Measurements from ENCODE around the gene B3GAT3. TPM values are rescaled to one million over a fixed set of nuclear protein-coding genes. Genes with fewer than 3 reads are reported as not detected.
"Not testable (repeated sequence)": the region's sequence is repeated elsewhere in the genome, so short reads cannot be mapped to it uniquely, and the experiment has no call there.

B3GAT3 gene
- total RNA-seq, 2 experiments from 2014 or later: 58.9 to 67.1 TPM

DNA sequence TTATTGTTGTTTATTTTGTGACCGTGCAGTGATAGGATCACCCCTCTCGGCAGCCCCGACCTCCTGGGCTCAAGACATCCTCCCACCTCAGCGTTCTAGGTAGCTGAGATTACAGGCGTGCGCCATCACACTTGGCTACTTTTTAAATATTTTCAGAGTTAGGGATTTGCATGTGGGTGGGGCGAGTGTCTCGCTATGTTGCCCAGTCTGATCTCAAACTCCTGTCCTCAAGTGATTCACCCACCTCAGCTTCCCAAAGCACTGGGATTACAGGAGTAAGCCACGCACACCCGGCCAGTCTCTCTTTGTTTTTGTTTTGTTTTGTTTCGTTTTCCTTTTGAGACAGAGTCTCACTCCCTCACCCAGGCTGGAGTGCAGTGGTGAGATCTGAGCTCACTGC is 32.5 kb upstream of the B3GAT3 start:
- no peak for DNase-seq
- Mint-ChIP-seq H3K4me1 (peaks cover 32% of the 10 kb centered on the region), H3K36me3 (ENCODE audit: low read depth) (peaks cover 13% of the 10 kb centered on the region), H3K9me3 (no peaks in the 10 kb centered on the region), H3K4me3 (peak overlapping the region; percentile 49), H3K27me3 (no peaks in the 10 kb centered on the region), H3K27ac (peak overlapping the region; percentile 34)
- CTCF ChIA-PET: interaction anchor here (0.6 to 2.7 kb wide), 5 partner anchors 9 to 86 kb away, joined by 3 to 16 read pairs (median 5); partner anchors contain the start of genes C11orf98, CSKMT and TUT1
- POLR2A ChIA-PET: interaction anchor here (1.1 to 5.9 kb wide), 14 partner anchors 8 to 187 kb away, joined by 3 to 212 read pairs (median 6); partner anchors contain the start of genes B3GAT3, C11orf98, CSKMT and GANAB

DNA sequence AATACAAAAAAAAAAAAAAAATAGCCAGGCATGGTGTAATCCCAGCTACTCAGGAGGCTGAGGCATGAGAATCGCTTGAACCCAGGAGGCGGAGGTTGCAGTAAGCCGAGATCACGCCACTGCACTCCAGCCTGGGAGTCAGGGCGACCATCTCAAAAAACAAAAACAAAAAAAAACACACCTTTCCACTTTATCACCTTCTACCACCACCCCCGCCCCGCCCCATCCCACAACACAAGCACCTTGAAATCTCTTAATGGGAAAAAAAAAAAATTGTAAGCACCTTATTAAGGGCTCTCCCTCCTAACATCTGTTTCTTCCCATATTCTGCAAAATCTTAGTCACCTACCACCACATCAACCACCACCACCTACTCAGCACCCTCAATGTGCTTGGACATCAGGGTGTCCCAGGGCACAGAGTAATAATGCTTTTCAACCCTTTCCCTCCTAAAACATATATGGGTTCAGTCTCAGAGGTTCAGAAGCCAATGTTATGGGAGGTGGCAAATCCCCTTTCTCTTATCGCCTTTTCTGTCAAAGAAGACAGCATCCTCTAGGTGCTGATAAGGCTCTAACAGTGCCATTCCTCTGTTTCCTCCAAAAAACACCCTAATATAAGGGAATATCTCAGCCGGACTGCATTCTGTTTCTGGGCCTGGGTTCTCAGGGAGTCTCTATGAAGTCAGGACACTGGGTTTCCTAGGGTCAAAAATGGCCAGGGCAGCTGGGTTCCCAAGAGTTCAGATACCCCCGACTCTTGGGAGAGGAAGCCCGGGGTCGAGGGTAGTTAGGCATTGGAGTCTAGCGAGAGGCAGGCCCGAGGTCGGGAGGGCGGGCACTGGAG is 30.6 kb upstream of the B3GAT3 start:
- POLR2A ChIA-PET: interaction anchor here (0.6 to 5.9 kb wide), 30 partner anchors 8 to 203 kb away, joined by 3 to 212 read pairs (median 6); partner anchors contain the start of genes B3GAT3, BSCL2, C11orf98 and CSKMT

DNA sequence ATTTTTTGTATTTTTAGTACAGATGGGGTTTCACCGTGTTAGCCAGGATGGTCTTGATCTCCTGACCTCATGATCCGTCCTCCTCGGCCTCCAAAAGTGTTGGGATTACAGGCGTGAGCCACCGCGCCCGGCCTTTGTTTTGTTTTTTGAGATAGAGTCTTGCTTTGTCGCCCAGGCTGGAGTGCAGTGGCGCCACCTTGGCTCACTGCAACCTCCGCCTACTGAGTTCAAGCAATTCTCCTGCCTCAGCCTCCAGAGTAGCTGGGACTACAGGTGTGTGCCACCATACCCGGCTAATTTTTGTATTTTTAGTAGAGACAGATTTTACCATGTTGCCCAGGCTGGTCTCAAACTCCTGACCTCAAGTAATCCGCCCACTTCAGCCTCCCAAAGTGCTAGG is 28.5 kb upstream of the B3GAT3 start:
- H3K27ac Mint-ChIP-seq, H3K4me3 Mint-ChIP-seq, H3K9me3 Mint-ChIP-seq, DNase-seq, H3K27me3 Mint-ChIP-seq: not testable (repeated sequence)
- POLR2A ChIA-PET: interaction anchor here (1.1 to 12.3 kb wide), 4 partner anchors 16 to 49 kb away, joined by 3 to 192 read pairs (median 6); partner anchors contain the start of genes C11orf98, CSKMT, LBHD1 and MTA2
- H3K36me3 Mint-ChIP-seq (ENCODE audit: low read depth): peaks cover 26% of the 10 kb centered on the region
- H3K4me1 Mint-ChIP-seq: peaks cover 47% of the 10 kb centered on the region
- CTCF ChIA-PET: interaction anchor here (1.1 kb wide), 1 partner anchor 44 kb away, joined by 4 read pairs; no protein-coding TSS in a partner anchor

More for the DNA sequence above, 30.6 kb upstream of the B3GAT3 start:
- Mint-ChIP-seq H3K9me3 (no peaks in the 10 kb centered on the region), H3K27me3 (no peaks in the 10 kb centered on the region), H3K4me3 (peak overlapping the region; percentile 91), H3K36me3 (ENCODE audit: low read depth) (peaks cover 17% of the 10 kb centered on the region), H3K4me1 (peaks cover 34% of the 10 kb centered on the region), H3K27ac (peak overlapping the region; percentile 85)
- CTCF ChIA-PET: interaction anchor here (1.0 to 1.6 kb wide), 3 partner anchors 12 to 110 kb away, joined by 3 to 15 read pairs (median 10); partner anchors contain the start of genes C11orf98, CSKMT and TUT1
- DNase-seq: peak; percentile 47

DNA sequence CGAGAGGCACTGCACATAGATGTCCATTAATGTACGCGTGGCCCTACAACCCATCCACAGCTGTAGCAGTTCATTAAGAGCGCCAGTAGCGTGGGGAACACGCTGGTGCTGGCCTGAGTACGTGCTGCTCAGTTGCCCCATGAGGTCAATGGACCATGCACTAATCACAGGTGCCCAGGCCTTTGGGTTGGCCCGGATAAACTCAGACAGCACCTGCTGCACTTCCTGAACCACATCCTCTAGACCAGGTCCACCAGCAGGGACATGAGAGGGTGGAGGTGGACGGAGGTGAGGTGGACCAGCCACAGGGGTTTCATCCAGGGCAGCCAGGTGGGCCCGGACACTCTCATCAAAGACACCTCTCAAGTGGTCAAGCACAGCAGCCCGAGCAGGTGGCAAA is 27.7 kb upstream of the B3GAT3 start:
- H3K27me3 Mint-ChIP-seq: no peaks in the 10 kb centered on the region
- no peak overlapping the region for H3K27ac Mint-ChIP-seq
- no peak for DNase-seq
- no peak overlapping the region for H3K4me3 Mint-ChIP-seq
- peaks cover 31% of the 10 kb centered on the region for H3K36me3 Mint-ChIP-seq (ENCODE audit: low read depth)
- no peaks in the 10 kb centered on the region for H3K9me3 Mint-ChIP-seq
- H3K4me1 Mint-ChIP-seq: peaks cover 50% of the 10 kb centered on the region
- POLR2A ChIA-PET: interaction anchor here (1.1 to 12.3 kb wide), 7 partner anchors 16 to 207 kb away, joined by 3 to 192 read pairs (median 8); partner anchors contain the start of genes B3GAT3, C11orf98, CSKMT and HNRNPUL2
- CTCF ChIA-PET: interaction anchor here (1.1 to 1.2 kb wide), 3 partner anchors 15 to 45 kb away, joined by 3 to 4 read pairs (median 3); partner anchors contain the start of genes B3GAT3 and C11orf98

DNA sequence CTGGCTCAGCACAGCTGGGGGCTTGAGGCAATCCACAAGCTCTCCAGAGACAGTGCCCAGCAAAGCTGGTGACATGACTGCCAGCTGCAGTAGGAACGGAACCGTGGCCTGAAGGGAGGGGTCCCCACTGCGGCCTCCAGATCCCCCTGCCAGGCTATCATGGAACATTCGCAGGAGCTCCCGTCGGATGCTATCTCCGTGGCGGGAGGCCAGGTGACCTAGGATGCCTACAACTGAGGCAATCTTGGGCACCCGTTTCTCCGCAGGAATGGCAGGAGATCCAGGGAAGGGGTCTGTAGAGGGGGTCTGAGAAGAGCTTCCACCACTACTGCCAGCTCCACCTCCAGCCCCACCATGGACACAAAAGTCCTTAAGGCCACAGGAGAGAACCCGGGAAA is 27.2 kb upstream of the B3GAT3 start:
- POLR2A ChIA-PET: interaction anchor here (0.7 to 12.3 kb wide), 8 partner anchors 17 to 232 kb away, joined by 3 to 192 read pairs (median 10); partner anchors contain the start of genes B3GAT3, C11orf98, CSKMT and HNRNPUL2
- no peak overlapping the region for H3K27ac Mint-ChIP-seq
- no peaks in the 10 kb centered on the region for H3K27me3 Mint-ChIP-seq
- H3K36me3 Mint-ChIP-seq (ENCODE audit: low read depth): peaks cover 35% of the 10 kb centered on the region
- CTCF ChIA-PET: interaction anchor here (0.9 to 1.2 kb wide), 3 partner anchors 16 to 27 kb away, joined by 3 read pairs; partner anchors contain the start of genes B3GAT3 and C11orf98
- DNase-seq: no peak
- no peak overlapping the region for H3K4me3 Mint-ChIP-seq
- H3K9me3 Mint-ChIP-seq: no peaks in the 10 kb centered on the region
- peaks cover 48% of the 10 kb centered on the region for H3K4me1 Mint-ChIP-seq

DNA sequence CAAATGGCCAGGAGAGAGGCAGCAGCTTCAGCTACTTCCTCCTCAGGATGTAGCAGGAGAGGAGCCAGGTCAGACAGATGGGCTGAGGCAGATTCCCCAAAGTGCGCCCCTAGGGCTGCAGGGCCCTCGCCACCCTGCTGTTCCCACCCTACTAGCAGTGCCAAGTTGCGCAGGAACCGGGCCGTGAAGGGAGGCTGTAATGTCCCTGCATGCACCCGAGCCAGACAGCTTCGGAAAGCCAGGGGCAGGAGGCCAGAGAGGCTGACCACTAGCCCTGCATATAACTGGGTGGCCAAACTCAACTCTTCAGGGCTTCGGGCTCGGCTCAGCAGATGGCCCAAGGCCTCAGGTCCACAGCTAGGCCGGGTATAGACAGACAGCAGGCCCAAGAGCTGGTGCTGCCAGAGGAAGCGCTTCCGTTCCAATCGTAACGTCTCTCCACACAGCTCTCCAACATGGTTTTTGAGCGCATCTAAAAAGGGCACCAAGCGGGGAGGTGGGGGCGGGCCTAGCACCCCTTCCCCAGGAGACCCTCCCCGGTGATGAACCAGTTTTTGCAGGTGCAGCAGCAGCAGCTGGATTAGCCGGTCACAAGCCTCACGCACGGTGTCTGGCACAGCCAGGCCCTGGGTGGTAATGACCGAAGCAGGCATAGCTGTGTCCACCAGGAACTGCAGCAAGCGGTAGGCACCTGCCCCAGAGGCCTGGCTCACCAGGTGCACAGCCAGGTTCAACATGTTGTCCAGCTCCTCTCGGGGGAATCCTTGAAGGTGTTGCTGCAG is 26.6 kb upstream of the B3GAT3 start:
- Mint-ChIP-seq H3K4me1 (peaks cover 45% of the 10 kb centered on the region), H3K27ac (no peak overlapping the region), H3K4me3 (no peak overlapping the region), H3K36me3 (ENCODE audit: low read depth) (peaks cover 32% of the 10 kb centered on the region), H3K27me3 (no peaks in the 10 kb centered on the region), H3K9me3 (no peaks in the 10 kb centered on the region)
- CTCF ChIA-PET: interaction anchor here (0.9 to 2.9 kb wide), 4 partner anchors 17 to 61 kb away, joined by 3 to 9 read pairs (median 3); partner anchors contain the start of gene TUT1
- DNase-seq: no peak
- POLR2A ChIA-PET: interaction anchor here (0.7 to 12.3 kb wide), 10 partner anchors 18 to 233 kb away, joined by 3 to 192 read pairs (median 6); partner anchors contain the start of genes B3GAT3, C11orf98, CSKMT and EML3

DNA sequence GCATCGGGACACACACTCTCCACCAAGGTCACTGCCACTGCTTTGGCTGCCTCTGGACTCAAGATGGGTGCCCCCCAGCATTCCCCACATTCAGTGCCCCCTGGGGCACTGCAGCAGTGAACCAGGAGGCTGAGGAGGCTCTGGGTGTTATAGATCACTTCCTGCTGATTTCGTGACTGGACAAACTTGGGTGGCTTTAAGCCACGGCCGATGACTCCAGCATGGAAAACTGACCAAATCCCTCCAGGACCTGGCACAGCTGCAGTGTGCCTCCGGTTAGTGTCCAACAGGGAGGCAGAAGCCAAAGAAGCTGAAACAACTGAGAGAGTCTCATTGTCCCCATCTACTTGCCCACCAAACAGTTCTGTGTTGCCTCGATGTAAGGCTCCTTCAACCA is 25.8 kb upstream of the B3GAT3 start:
- Mint-ChIP-seq H3K4me1 (peaks cover 47% of the 10 kb centered on the region), H3K4me3 (no peak overlapping the region), H3K36me3 (ENCODE audit: low read depth) (peaks cover 36% of the 10 kb centered on the region), H3K27me3 (no peaks in the 10 kb centered on the region), H3K9me3 (no peaks in the 10 kb centered on the region), H3K27ac (no peak overlapping the region)
- DNase-seq: no peak
- ChIA-PET POLR2A (interaction anchor here (0.7 to 12.3 kb wide), 9 partner anchors 18 to 208 kb away, joined by 3 to 192 read pairs (median 8); partner anchors contain the start of genes B3GAT3, C11orf98, CSKMT and EML3), CTCF (interaction anchor here (0.9 to 2.9 kb wide), 3 partner anchors 53 to 61 kb away, joined by 3 to 9 read pairs (median 3); partner anchors contain the start of gene TUT1)

GRCh38 chr11:62646825-62647608 is 25.2 kb upstream of the B3GAT3 start:
- peak overlapping the region; percentile 94 for H3K27ac Mint-ChIP-seq
- ChIA-PET CTCF (interaction anchor here (0.6 to 2.9 kb wide), 6 partner anchors 47 to 205 kb away, joined by 3 to 9 read pairs (median 4); partner anchors contain the start of gene TUT1), POLR2A (interaction anchor here (0.6 to 12.3 kb wide), 27 partner anchors 8 to 209 kb away, joined by 3 to 192 read pairs (median 8); partner anchors contain the start of genes B3GAT3, BSCL2, C11orf98 and CSKMT)
- no peak for DNase-seq
- H3K4me1 Mint-ChIP-seq: peaks cover 46% of the 10 kb centered on the region
- no peaks in the 10 kb centered on the region for H3K27me3 Mint-ChIP-seq
- H3K9me3 Mint-ChIP-seq: no peaks in the 10 kb centered on the region
- peaks cover 38% of the 10 kb centered on the region for H3K36me3 Mint-ChIP-seq (ENCODE audit: low read depth)
- peak overlapping the region; percentile 99 for H3K4me3 Mint-ChIP-seq

- Mint-ChIP-seq H3K36me3 (ENCODE audit: low read depth) (peaks cover 38% of the 10 kb centered on the region), H3K27ac (peak within 1 kb of the TSS; percentile 94), H3K4me1 (peaks cover 47% of the 10 kb centered on the region), H3K9me3 (no peaks in the 10 kb centered on the region), H3K27me3 (no peaks in the 10 kb centered on the region), H3K4me3 (peak within 1 kb of the TSS; percentile 99)
- DNase-seq: peak; percentile 99
- POLR2A ChIA-PET: interaction anchor here (0.6 to 12.3 kb wide), 30 partner anchors 9 to 245 kb away, joined by 3 to 192 read pairs (median 5); partner anchors contain the start of genes B3GAT3, BSCL2, C11orf98 and CSKMT
- CTCF ChIA-PET: interaction anchor here (0.6 to 2.9 kb wide), 5 partner anchors 48 to 206 kb away, joined by 4 to 9 read pairs (median 5); partner anchors contain the start of gene TUT1
Observed at GRCh38 chr11:62645946-62646824, 24.4 kb upstream of the B3GAT3 start, which contains the start of gene GANAB. Gene GANAB, minus strand, starts transcription at chr11:62646613. Its CDS starts 14 bp downstream, at chr11:62646599.

DNA sequence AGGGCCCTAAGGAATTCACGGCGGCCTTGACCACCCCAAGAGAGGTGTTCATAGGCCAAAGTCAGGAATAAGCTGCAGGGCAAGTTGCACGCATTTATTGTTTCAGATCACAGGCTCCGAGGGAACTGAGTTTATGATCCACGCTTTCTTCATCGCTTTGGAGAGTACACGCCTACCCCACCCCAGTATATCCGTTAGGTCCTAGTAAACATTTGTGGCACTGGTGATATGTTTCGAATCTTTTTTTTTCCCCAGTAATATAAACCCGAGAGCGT is 23.8 kb upstream of the B3GAT3 start:
- H3K36me3 Mint-ChIP-seq (ENCODE audit: low read depth): peaks cover 38% of the 10 kb centered on the region
- DNase-seq: no peak
- ChIA-PET POLR2A (interaction anchor here (0.6 to 12.3 kb wide), 22 partner anchors 8 to 235 kb away, joined by 3 to 192 read pairs (median 8); partner anchors contain the start of genes B3GAT3, C11orf98, CSKMT and EEF1G), CTCF (interaction anchor here (2.0 to 2.9 kb wide), 2 partner anchors 48 to 53 kb away, joined by 9 read pairs; partner anchors contain the start of gene TUT1)
- no peaks in the 10 kb centered on the region for H3K27me3 Mint-ChIP-seq
- no peaks in the 10 kb centered on the region for H3K9me3 Mint-ChIP-seq
- peaks cover 49% of the 10 kb centered on the region for H3K4me1 Mint-ChIP-seq
- H3K4me3 Mint-ChIP-seq: peak overlapping the region; percentile 99
- H3K27ac Mint-ChIP-seq: peak overlapping the region; percentile 94

Measured in activated CD4-positive, alpha-beta memory T cell treated with anti-CD3 and anti-CD28 coated beads, Interleukin-2, amount 10 ng/mL, durations not matched to agents 7 days and 5 days (primary cell).